CD4-positive, CD25-positive, alpha-beta regulatory T cell (primary cell): ENCODE data around the gene MELK. TPM values are rescaled to one million over a fixed set of nuclear protein-coding genes. Genes with fewer than 3 reads are reported as not detected.

Experiments
- ATAC-seq, 2 donors: fragments of 150-1000 bp; cut with Tn5 transposase; one replicate each; pipeline ENCODE4 v1.10.0; 2021; ENCODE audit warnings: low read depth in 2 of 2, moderate number of reproducible peaks in 2 of 2, moderate library complexity in 1 of 2
- DNase-seq, 3 donors: peaks; one replicate each; pipeline versions ENCODE4 v3.0.0 to v3.0.0-alpha.2; 2012 to 2022; ENCODE audit warnings: mixed read lengths in 1 of 3
- H3K27ac ChIP-seq: one replicate; pipeline ENCODE4 v1.7.0; 2013; ENCODE audit warnings: mild to moderate bottlenecking, low read length; ENCODE audit not compliant: insufficient read depth, poor library complexity, severe bottlenecking
- H3K27me3 ChIP-seq: one replicate; pipeline ENCODE4 v1.7.0; 2013; ENCODE audit warnings: low read length; ENCODE audit not compliant: control insufficient read depth, insufficient read depth
- H3K36me3 ChIP-seq: one replicate; pipeline ENCODE4 v1.7.0; 2013; ENCODE audit warnings: mild to moderate bottlenecking, low read length, moderate library complexity; ENCODE audit not compliant: control insufficient read depth, insufficient read depth
- H3K4me1 ChIP-seq: 2 replicates; pipeline ENCODE4 v1.7.0; 2013; ENCODE audit warnings: mild to moderate bottlenecking, low read length; ENCODE audit not compliant: insufficient read depth, control insufficient read depth, poor library complexity, severe bottlenecking
- H3K4me3 ChIP-seq: one replicate; pipeline ENCODE4 v1.7.0; 2013; ENCODE audit warnings: low read depth, mild to moderate bottlenecking, low read length, moderate library complexity
- H3K9me3 ChIP-seq, 2 experiments: 1 replicate in 1 of 2; 2 replicates in 1 of 2; pipeline ENCODE4 v1.7.0; 2013; ENCODE audit warnings: low read length in 2 of 2, mild to moderate bottlenecking in 1 of 2, moderate library complexity in 1 of 2; ENCODE audit not compliant: control insufficient read depth in 2 of 2
- H3K27ac Mint-ChIP-seq, 3 donors: one replicate each; pipeline ENCODE4 v1.8.0; 2020 to 2022; ENCODE audit warnings: mild to moderate bottlenecking in 3 of 3, mixed read lengths in 3 of 3, moderate library complexity in 2 of 3
- H3K27me3 Mint-ChIP-seq: one replicate; pipeline ENCODE4 v1.8.0; 2022; ENCODE audit warnings: mild to moderate bottlenecking, mixed read lengths
- H3K36me3 Mint-ChIP-seq: one replicate; pipeline ENCODE4 v1.8.0; 2020; ENCODE audit warnings: mixed read lengths
- H3K4me1 Mint-ChIP-seq, 4 donors: one replicate each; pipeline ENCODE4 v1.8.0; 2020 to 2022; ENCODE audit warnings: mixed read lengths in 4 of 4, mild to moderate bottlenecking in 1 of 4
- H3K4me3 Mint-ChIP-seq, 4 donors: one replicate each; pipeline ENCODE4 v1.8.0; 2020 to 2022; ENCODE audit warnings: mild to moderate bottlenecking in 4 of 4, mixed read lengths in 4 of 4, moderate library complexity in 3 of 4
- H3K9me3 Mint-ChIP-seq, 7 donors: one replicate each; pipeline ENCODE4 v1.8.0; 2020 to 2022; ENCODE audit warnings: mixed read lengths in 7 of 7, mild to moderate bottlenecking in 3 of 7, moderate library complexity in 2 of 7
- polyA plus RNA-seq, 4 donors: library from polyadenylated mRNA; unstranded; fragments of 300-500 nt; fragmentation: Illumina TruSeq; gene quantifications; one replicate each; pipeline ENCODE4 v1.2.3, GENCODE V29; 2021
- total RNA-seq: library from RNA; stranded (reverse); gene quantifications from one replicate; pipeline ENCODE4 v1.2.3, GENCODE V29; 2022

Gene MELK
- total and polyA plus RNA-seq, 5 donors from 2014 or later, result 0.90 to 5.5 (median 2.2) TPM

GRCh38 chr9:36609306-36609705, 36.6 kb downstream of the MELK start:
- Mint-ChIP-seq H3K4me3 (no peak overlapping the region), H3K36me3 (no peaks in the 10 kb centered on the region), H3K27ac (peak overlapping the region in 2 of 3 donors; percentile 21 to 54), H3K9me3 (peaks cover 0 to 1% (median 0%) of the 10 kb centered on the region in 7 donors), H3K27me3 (no peaks in the 10 kb centered on the region), H3K4me1 (peaks cover 0 to 13% (median 3%) of the 10 kb centered on the region in 4 donors)
- no peak overlapping the region for H3K4me3 ChIP-seq
- peaks cover 3% of the 10 kb centered on the region for H3K36me3 ChIP-seq
- H3K9me3 ChIP-seq, result no peaks in the 10 kb centered on the region
- H3K27me3 ChIP-seq, result no peaks in the 10 kb centered on the region
- DNase-seq (no peak), ATAC-seq (no peak)
- no peaks in the 10 kb centered on the region for H3K4me1 ChIP-seq
- H3K27ac ChIP-seq, result no peak overlapping the region

GRCh38 chr9:36622121-36622520, 49.4 kb downstream of the MELK start:
- H3K27ac Mint-ChIP-seq, result no peak overlapping the region
- no peaks in the 10 kb centered on the region for H3K27me3 Mint-ChIP-seq
- Histone ChIP-seq H3K4me1 (no peaks in the 10 kb centered on the region), H3K27ac (no peak overlapping the region), H3K36me3 (no peaks in the 10 kb centered on the region), H3K4me3 (no peak overlapping the region), H3K27me3 (no peaks in the 10 kb centered on the region), H3K9me3 (no peaks in the 10 kb centered on the region)
- H3K4me1 Mint-ChIP-seq, result peaks cover 0 to 10% (median 3%) of the 10 kb centered on the region in 4 donors
- DNase-seq, result no peak
- no peak overlapping the region for H3K4me3 Mint-ChIP-seq
- H3K36me3 Mint-ChIP-seq, result no peaks in the 10 kb centered on the region
- ATAC-seq, result no peak
- H3K9me3 Mint-ChIP-seq, result no peaks in the 10 kb centered on the region

GRCh38 chr9:36623280-36623679, 50.6 kb downstream of the MELK start:
- Mint-ChIP-seq H3K4me3 (no peak overlapping the region), H3K36me3 (no peaks in the 10 kb centered on the region), H3K9me3 (no peaks in the 10 kb centered on the region), H3K27me3 (no peaks in the 10 kb centered on the region), H3K27ac (no peak overlapping the region), H3K4me1 (peaks cover 0 to 10% (median 3%) of the 10 kb centered on the region in 4 donors)
- H3K4me1 ChIP-seq, result no peaks in the 10 kb centered on the region
- H3K4me3 ChIP-seq, result no peak overlapping the region
- no peaks in the 10 kb centered on the region for H3K27me3 ChIP-seq
- no peaks in the 10 kb centered on the region for H3K36me3 ChIP-seq
- no peak for DNase-seq
- H3K9me3 ChIP-seq, result no peaks in the 10 kb centered on the region
- H3K27ac ChIP-seq, result no peak overlapping the region
- no peak for ATAC-seq

GRCh38 chr9:36625006-36625615, 52.4 kb downstream of the MELK start:
- no peaks in the 10 kb centered on the region for H3K9me3 ChIP-seq
- DNase-seq, result no peak
- no peaks in the 10 kb centered on the region for H3K9me3 Mint-ChIP-seq
- H3K4me1 ChIP-seq, result no peaks in the 10 kb centered on the region
- peaks cover 0 to 10% (median 0%) of the 10 kb centered on the region in 4 donors for H3K4me1 Mint-ChIP-seq
- no peak overlapping the region for H3K27ac ChIP-seq
- no peaks in the 10 kb centered on the region for H3K36me3 ChIP-seq
- no peaks in the 10 kb centered on the region for H3K27me3 Mint-ChIP-seq
- peak overlapping the region in 1 of 3 donors; percentile 59 for H3K27ac Mint-ChIP-seq
- no peak for ATAC-seq
- H3K4me3 ChIP-seq, result no peak overlapping the region
- no peaks in the 10 kb centered on the region for H3K27me3 ChIP-seq
- no peak overlapping the region for H3K4me3 Mint-ChIP-seq
- H3K36me3 Mint-ChIP-seq, result no peaks in the 10 kb centered on the region

GRCh38 chr9:36632892-36633291, 60.2 kb downstream of the MELK start:
- Mint-ChIP-seq H3K4me1 (peaks cover 0 to 10% (median 2%) of the 10 kb centered on the region in 4 donors), H3K27me3 (no peaks in the 10 kb centered on the region), H3K27ac (peak overlapping the region in 1 of 3 donors; percentile 4), H3K9me3 (no peaks in the 10 kb centered on the region), H3K36me3 (no peaks in the 10 kb centered on the region), H3K4me3 (no peak overlapping the region)
- H3K9me3 ChIP-seq, result no peaks in the 10 kb centered on the region
- H3K36me3 ChIP-seq, result no peaks in the 10 kb centered on the region
- H3K4me1 ChIP-seq, result no peaks in the 10 kb centered on the region
- H3K27ac ChIP-seq, result no peak overlapping the region
- DNase-seq (peak in 2 of 3 donors; percentile 8 to 36), ATAC-seq (no peak)
- H3K27me3 ChIP-seq, result no peaks in the 10 kb centered on the region
- no peak overlapping the region for H3K4me3 ChIP-seq

- Histone ChIP-seq H3K27ac (no peak overlapping the region), H3K4me1 (peaks cover 9% of the 10 kb centered on the region), H3K4me3 (no peak overlapping the region), H3K27me3 (no peaks in the 10 kb centered on the region), H3K9me3 (no peaks in the 10 kb centered on the region), H3K36me3 (no peaks in the 10 kb centered on the region)
- Mint-ChIP-seq H3K4me1 (peaks cover 0 to 10% (median 5%) of the 10 kb centered on the region in 4 donors), H3K36me3 (no peaks in the 10 kb centered on the region), H3K9me3 (no peaks in the 10 kb centered on the region), H3K27ac (peak overlapping the region in 1 of 3 donors; percentile 47), H3K27me3 (no peaks in the 10 kb centered on the region), H3K4me3 (no peak overlapping the region)
- DNase-seq (no peak), ATAC-seq (no peak)
These were observed 65.0 kb downstream of the MELK start for GRCh38 chr9:36637491-36638270.

- H3K9me3 ChIP-seq, result no peaks in the 10 kb centered on the region
- no peaks in the 10 kb centered on the region for H3K36me3 ChIP-seq
- H3K27me3 ChIP-seq, result no peaks in the 10 kb centered on the region
- H3K9me3 Mint-ChIP-seq, result no peaks in the 10 kb centered on the region
- no peak overlapping the region for H3K4me3 Mint-ChIP-seq
- H3K4me1 ChIP-seq, result peaks cover 9% of the 10 kb centered on the region
- no peaks in the 10 kb centered on the region for H3K36me3 Mint-ChIP-seq
- DNase-seq, result no peak
- H3K27ac Mint-ChIP-seq, result no peak overlapping the region
- peaks cover 0 to 10% (median 3%) of the 10 kb centered on the region in 4 donors for H3K4me1 Mint-ChIP-seq
- no peak overlapping the region for H3K27ac ChIP-seq
- no peaks in the 10 kb centered on the region for H3K27me3 Mint-ChIP-seq
- no peak overlapping the region for H3K4me3 ChIP-seq
- no peak for ATAC-seq
These were observed 68.2 kb downstream of the MELK start for GRCh38 chr9:36640771-36641381.
